Gastroesophageal sphincter (tissue), 3 donors: ENCODE results near the gene PTPRO.

ENCODE experiments used
- CTCF ChIP-seq, 4 experiments: fragments of 200-600 bp in 2 of 4; fragments of 450-650 bp in 2 of 4; sonication (generic) in 1 of 4; IDR thresholded peaks; one replicate each; pipeline ENCODE4 v1.5.1; 2017 to 2019; ENCODE audit warnings: antibody characterized with exemption in 4 of 4, mild to moderate bottlenecking in 2 of 4, moderate library complexity in 2 of 4
- POLR2AphosphoS5 ChIP-seq: sonication (generic); formaldehyde crosslinking; IDR thresholded peaks from one replicate; pipeline ENCODE4 v1.6.1; 2017; ENCODE audit warnings: antibody characterized with exemption

GRCh38 chr12:15562263-15562662, 240.0 kb downstream of the PTPRO start:
- TF ChIP-seq CTCF (IDR thresholded peaks at IDR 0.05): no peak
- TF ChIP-seq POLR2AphosphoS5: no peak
